ENCODE results near the gene SLC25A45. TPM values are rescaled to one million over a fixed set of nuclear protein-coding genes. Genes with fewer than 3 reads are reported as not detected.

The SLC25A45 gene
- total RNA-seq, 4 donors from 2014 or later = 2.6 to 12.4 (median 5.6) TPM

GRCh38 chr11:65329944-65330403 is 52.5 kb downstream of the SLC25A45 start:
- TF ChIP-seq CTCF (IDR thresholded peaks at IDR 0.05 in 4 of 5, conservative IDR thresholded peaks at IDR 0.05 in 1 of 5) = peak; percentile 75 to 86 (median 84)
- no peak for TF ChIP-seq POLR2A (IDR thresholded peaks at IDR 0.05)
- no peak overlapping the region for H3K4me3 ChIP-seq
- DNase-seq = peak; percentile 76 to 80
- ATAC-seq = peak; percentile 60 to 67
- H3K9me3 ChIP-seq = no peaks in the 10 kb centered on the region
- peak overlapping the region in 2 of 4 donors; percentile 35 to 45 for H3K27ac ChIP-seq
- in situ Hi-C loops (cut with MboI; ENCODE audit: low sequenced_read_pairs in 4 of 4) = loop anchor here in 3 of 4 donors (5.0 kb wide), 1 partner anchor 58 kb away; no protein-coding TSS in a partner anchor
- intact Hi-C loops (cut with DNase I; ENCODE audit: low total_unique reads) = loop anchor here (1.0 to 5.0 kb wide), 2 partner anchors 55 to 68 kb away; partner anchors contain the start of gene POLA2
- H3K4me1 ChIP-seq = peaks cover 7 to 10% of the 10 kb centered on the region in 2 donors
- H3K36me3 ChIP-seq = no peaks in the 10 kb centered on the region
- H3K27me3 ChIP-seq = no peaks in the 10 kb centered on the region

DNA sequence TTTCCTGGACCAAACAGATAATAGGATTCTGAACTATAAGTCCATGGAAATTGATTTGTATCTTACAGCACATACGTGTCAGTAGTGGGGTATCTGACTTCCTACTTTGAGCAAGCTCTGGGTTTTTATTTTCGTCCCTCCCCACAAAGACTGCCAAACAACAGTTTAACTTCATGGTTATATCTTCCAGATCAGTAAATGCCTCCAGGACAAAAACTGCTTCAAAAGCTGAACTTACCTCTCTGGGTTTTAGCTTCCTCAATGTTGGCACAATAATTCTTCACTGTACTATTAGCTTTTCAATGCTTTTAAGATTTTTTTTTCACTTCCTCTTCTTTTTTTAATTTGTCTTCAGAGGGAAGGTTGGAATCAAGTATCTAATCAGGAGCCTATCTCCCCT is 53.0 kb downstream of the SLC25A45 start:
- Histone ChIP-seq H3K9me3 (no peaks in the 10 kb centered on the region), H3K27ac (peak overlapping the region in 2 of 4 donors; percentile 35 to 45), H3K4me1 (peaks cover 2 to 5% of the 10 kb centered on the region in 2 donors), H3K36me3 (no peaks in the 10 kb centered on the region), H3K27me3 (no peaks in the 10 kb centered on the region), H3K4me3 (no peak overlapping the region)
- in situ Hi-C loops (cut with MboI; ENCODE audit: low sequenced_read_pairs in 4 of 4) = loop anchor here in 3 of 4 donors (5.0 kb wide), 1 partner anchor 57 kb away; no protein-coding TSS in a partner anchor
- no peak for TF ChIP-seq CTCF (IDR thresholded peaks at IDR 0.05 in 4 of 5, conservative IDR thresholded peaks at IDR 0.05 in 1 of 5)
- no peak for TF ChIP-seq POLR2A (IDR thresholded peaks at IDR 0.05)
- DNase-seq (no peak), ATAC-seq (no peak)
- intact Hi-C loops (cut with DNase I; ENCODE audit: low total_unique reads) = no loop called here

DNA sequence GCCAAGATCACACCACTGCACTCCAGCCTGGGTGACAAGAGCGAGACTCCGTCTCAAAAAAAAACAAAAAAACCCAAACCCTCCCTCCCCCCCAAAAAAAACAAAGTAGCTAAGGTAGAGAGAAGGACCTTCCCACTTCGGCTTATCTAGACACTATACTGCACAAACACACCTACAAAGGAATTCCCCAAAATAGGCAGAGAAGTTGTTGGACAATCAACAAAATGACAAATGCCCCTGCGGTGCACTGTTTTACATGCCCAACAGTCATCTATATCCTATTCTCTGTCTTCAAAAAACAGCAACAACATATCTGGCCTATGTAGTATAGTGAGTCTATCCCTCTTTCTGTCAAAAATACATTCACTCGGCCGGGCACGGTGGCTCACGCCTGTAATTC is 55.4 kb downstream of the SLC25A45 start:
- no peak for DNase-seq
- H3K4me3 ChIP-seq = no peak overlapping the region
- H3K9me3 ChIP-seq = no peaks in the 10 kb centered on the region
- no peak for ATAC-seq
- peaks cover 3 to 6% of the 10 kb centered on the region in 2 donors for H3K4me1 ChIP-seq
- no peak overlapping the region for H3K27ac ChIP-seq
- no peaks in the 10 kb centered on the region for H3K36me3 ChIP-seq
- in situ Hi-C loops (cut with MboI; ENCODE audit: low sequenced_read_pairs in 4 of 4) (loop anchor here in 3 of 4 donors (5.0 kb wide), 1 partner anchor 55 kb away; no protein-coding TSS in a partner anchor), intact Hi-C loops (cut with DNase I; ENCODE audit: low total_unique reads) (no loop called here)
- H3K27me3 ChIP-seq = no peaks in the 10 kb centered on the region
- no peak for TF ChIP-seq CTCF (IDR thresholded peaks at IDR 0.05 in 4 of 5, conservative IDR thresholded peaks at IDR 0.05 in 1 of 5)
- TF ChIP-seq POLR2A (IDR thresholded peaks at IDR 0.05) = no peak

- in situ Hi-C loops (cut with MboI; ENCODE audit: low sequenced_read_pairs in 4 of 4) (loop anchor here in 3 of 4 donors (5.0 kb wide), 1 partner anchor 53 kb away; no protein-coding TSS in a partner anchor), intact Hi-C loops (cut with DNase I; ENCODE audit: low total_unique reads) (no loop called here)
- Histone ChIP-seq H3K27me3 (no peaks in the 10 kb centered on the region), H3K36me3 (peaks cover 0 to 14% of the 10 kb centered on the region in 2 donors), H3K9me3 (no peaks in the 10 kb centered on the region), H3K27ac (no peak overlapping the region), H3K4me3 (no peak overlapping the region), H3K4me1 (peaks cover 8 to 9% of the 10 kb centered on the region in 2 donors)
- ATAC-seq (no peak), DNase-seq (no peak)
- no peak for TF ChIP-seq CTCF (IDR thresholded peaks at IDR 0.05 in 4 of 5, conservative IDR thresholded peaks at IDR 0.05 in 1 of 5)
Measured at GRCh38 chr11:65325435-65325834, 57.0 kb downstream of the SLC25A45 start.

Other genes with a start within 250 kb of the SLC25A45 start
- gene SYVN1, start 248.1 kb downstream of the SLC25A45 start, total RNA-seq = 10 to 100 TPM; 24.6 to 77.5 (median 37.3) TPM
- not detected for gene SPDYC, start 212.4 kb downstream of the SLC25A45 start, total RNA-seq
- gene CAPN1, start 200.7 kb downstream of the SLC25A45 start, total RNA-seq = 100 to 1,000 TPM in 2 of 4 donors, 10 to 100 TPM in 2; 52.7 to 153 (median 106) TPM
- 1 to 10 TPM; 2.9 to 9.2 (median 6.9) TPM for gene POLA2, start 120.7 kb downstream of the SLC25A45 start, total RNA-seq
- gene CDC42EP2, start 67.8 kb downstream of the SLC25A45 start, total RNA-seq = 10 to 100 TPM in 1 of 4 donors, 1 to 10 TPM in 3; 5.0 to 11.6 (median 5.6) TPM
- gene DPF2, start 48.8 kb downstream of the SLC25A45 start, total RNA-seq = 10 to 100 TPM; 22.4 to 46.4 (median 36.1) TPM
- under 1 TPM; 0.16 to 0.71 (median 0.48) TPM for gene TIGD3, start 27.9 kb downstream of the SLC25A45 start, total RNA-seq
- gene FRMD8, start 4.0 kb upstream of the SLC25A45 start, total RNA-seq = 10 to 100 TPM; 11.5 to 51.7 (median 20.1) TPM
- gene NEAT1, start 40.2 kb upstream of the SLC25A45 start, total RNA-seq = 100 to 1,000 TPM in 1 of 4 donors, 10 to 100 TPM in 3; 24.1 to 472 (median 32.8) TPM
- 1,000 to 10,000 TPM in 3 of 4 donors, 100 to 1,000 TPM in 1; 874 to 6,745 (median 1,938) TPM for gene MALAT1, start 116.4 kb upstream of the SLC25A45 start, total RNA-seq
- 100 to 1,000 TPM; 120 to 162 (median 133) TPM for gene SCYL1, start 142.4 kb upstream of the SLC25A45 start, total RNA-seq
- 10 to 100 TPM; 18.5 to 56.6 (median 35.6) TPM for gene LTBP3, start 175.7 kb upstream of the SLC25A45 start, total RNA-seq
- gene ZNRD2, start 187.8 kb upstream of the SLC25A45 start, total RNA-seq = 10 to 100 TPM; 54.7 to 99.4 (median 75.3) TPM
- 100 to 1,000 TPM in 3 of 4 donors, 10 to 100 TPM in 1; 86.6 to 154 (median 119) TPM for gene FAM89B, start 189.9 kb upstream of the SLC25A45 start, total RNA-seq
- gene EHBP1L1, start 193.4 kb upstream of the SLC25A45 start, total RNA-seq = 100 to 1,000 TPM; 191 to 374 (median 250) TPM
- gene KCNK7, start 213.2 kb upstream of the SLC25A45 start, total RNA-seq = 10 to 100 TPM in 1 of 4 donors, under 1 TPM in 1, not detected in 2; 0.39 to 18.6 TPM
- 10 to 100 TPM in 3 of 4 donors, 1 to 10 TPM in 1; 10.0 to 13.8 (median 11.1) TPM for gene MAP3K11, start 231.6 kb upstream of the SLC25A45 start, total RNA-seq
- 10 to 100 TPM in 3 of 4 donors, 1 to 10 TPM in 1; 7.6 to 15.6 (median 13.1) TPM for gene PCNX3, start 233.1 kb upstream of the SLC25A45 start, total RNA-seq